22Rv1 (cell line): Measurements from ENCODE around the gene STPG2.

Experiments
- CTCF ChIP-seq: fragments of 450-650 bp; IDR thresholded peaks from 2 replicates; pipeline ENCODE4 v1.5.1; 2017; ENCODE audit warnings: mild to moderate bottlenecking
- ZFX ChIP-seq: fragments of 450-650 bp; IDR thresholded peaks from 2 replicates; pipeline ENCODE4 v1.6.1; 2017; ENCODE audit warnings: antibody characterized with exemption, borderline replicate concordance

GRCh38 chr4:98110214-98110613 lies 33.1 kb downstream of the STPG2 start:
- no peak for TF ChIP-seq CTCF
- TF ChIP-seq ZFX: no peak
